ENCODE data around the gene PRG3. TPM values are rescaled to one million over a fixed set of nuclear protein-coding genes. Genes with fewer than 3 reads are reported as not detected.

PRG3 gene
- total RNA-seq, 1 donor from 2014 or later = not detected

GRCh38 chr11:57395905-57396623, 15.1 kb upstream of the PRG3 start:
- no peak for TF ChIP-seq CTCF (IDR thresholded peaks at IDR 0.05; ENCODE audit: insufficient read depth, low read length, poor library complexity, severe bottlenecking)
- peaks cover 4% of the 10 kb centered on the region for H3K27me3 ChIP-seq (ENCODE audit: control insufficient read depth, insufficient read depth, low read length)
- DNase-seq (ENCODE audit: low read depth) = no peak
- H3K36me3 ChIP-seq (ENCODE audit: control insufficient read depth, insufficient read depth, low read length) = no peaks in the 10 kb centered on the region
- H3K4me3 ChIP-seq (ENCODE audit: low read depth, low read length) = no peak overlapping the region

- H3K4me3 ChIP-seq (ENCODE audit: low read depth, low read length) = no peak overlapping the region
- no peaks in the 10 kb centered on the region for H3K36me3 ChIP-seq (ENCODE audit: control insufficient read depth, insufficient read depth, low read length)
- no peak for TF ChIP-seq CTCF (IDR thresholded peaks at IDR 0.05; ENCODE audit: insufficient read depth, low read length, poor library complexity, severe bottlenecking)
- DNase-seq (ENCODE audit: low read depth) = no peak
- H3K27me3 ChIP-seq (ENCODE audit: control insufficient read depth, insufficient read depth, low read length) = peaks cover 6% of the 10 kb centered on the region
Measured at GRCh38 chr11:57394203-57394965, 13.4 kb upstream of the PRG3 start.

- no peak for DNase-seq (ENCODE audit: low read depth)
- TF ChIP-seq CTCF (IDR thresholded peaks at IDR 0.05; ENCODE audit: insufficient read depth, low read length, poor library complexity, severe bottlenecking) = no peak
- peaks cover 12% of the 10 kb centered on the region for H3K27me3 ChIP-seq (ENCODE audit: control insufficient read depth, insufficient read depth, low read length)
- H3K36me3 ChIP-seq (ENCODE audit: control insufficient read depth, insufficient read depth, low read length) = no peaks in the 10 kb centered on the region
- H3K4me3 ChIP-seq (ENCODE audit: low read depth, low read length) = no peak overlapping the region
Measured at GRCh38 chr11:57392763-57393105, 11.8 kb upstream of the PRG3 start.

DNA sequence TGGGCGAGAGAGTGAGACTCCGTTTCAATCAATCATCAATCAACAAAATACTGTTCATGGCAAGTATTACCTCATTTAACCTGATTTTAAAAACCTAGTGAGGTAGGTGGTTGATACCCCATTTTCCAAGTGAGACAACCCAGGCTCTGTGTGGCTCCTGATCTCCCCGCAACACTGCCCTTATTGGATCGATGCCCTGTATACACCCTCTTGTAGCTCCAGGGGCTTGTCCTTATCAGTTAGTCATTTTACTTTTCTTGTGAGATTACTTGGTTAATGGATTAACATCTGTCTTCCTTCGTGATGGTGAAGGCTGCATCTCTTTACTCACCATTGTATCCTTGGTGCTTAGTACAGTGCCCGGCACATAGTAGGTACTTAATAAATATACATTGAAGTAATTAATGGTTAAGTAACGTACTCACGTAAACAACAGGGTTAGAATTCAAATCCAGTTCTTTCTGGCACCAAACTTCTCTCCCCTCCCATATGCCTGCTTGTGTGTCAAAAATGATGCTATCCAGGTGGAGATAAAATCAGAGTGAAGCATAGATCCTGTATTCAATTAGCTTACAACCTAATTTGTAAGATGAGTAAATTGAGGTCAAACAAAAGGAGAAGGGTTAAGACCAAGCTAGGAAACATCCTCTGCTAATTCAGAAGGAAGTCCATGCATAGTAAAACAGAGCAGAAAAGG, 11.3 kb upstream of the PRG3 start:
- Histone ChIP-seq H3K4me3 (ENCODE audit: low read depth, low read length) (no peak overlapping the region), H3K36me3 (ENCODE audit: control insufficient read depth, insufficient read depth, low read length) (no peaks in the 10 kb centered on the region), H3K27me3 (ENCODE audit: control insufficient read depth, insufficient read depth, low read length) (peaks cover 14% of the 10 kb centered on the region)
- no peak for TF ChIP-seq CTCF (IDR thresholded peaks at IDR 0.05; ENCODE audit: insufficient read depth, low read length, poor library complexity, severe bottlenecking)
- DNase-seq (ENCODE audit: low read depth) = no peak

DNA sequence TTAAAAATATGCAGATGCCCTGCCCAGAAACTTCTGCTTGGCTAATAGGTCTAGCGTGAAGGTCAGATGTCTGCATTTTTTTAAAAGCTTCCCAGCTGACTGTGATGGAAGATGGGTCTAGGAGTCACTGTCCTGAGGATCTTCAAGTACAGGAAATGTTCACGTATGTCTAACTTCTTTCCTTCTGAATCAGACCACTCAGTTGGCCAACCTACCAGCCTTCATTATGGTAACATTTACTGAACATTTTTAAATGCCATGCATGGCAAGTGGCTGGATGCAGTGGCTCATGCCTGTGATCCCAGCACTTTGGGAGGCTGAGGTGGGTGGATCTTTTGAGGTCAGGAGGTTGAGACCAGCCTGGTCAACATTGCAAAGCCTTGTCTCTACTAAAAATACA, 10.6 kb upstream of the PRG3 start:
- no peak overlapping the region for H3K4me3 ChIP-seq (ENCODE audit: low read depth, low read length)
- no peaks in the 10 kb centered on the region for H3K36me3 ChIP-seq (ENCODE audit: control insufficient read depth, insufficient read depth, low read length)
- peaks cover 15% of the 10 kb centered on the region for H3K27me3 ChIP-seq (ENCODE audit: control insufficient read depth, insufficient read depth, low read length)
- no peak for DNase-seq (ENCODE audit: low read depth)
- no peak for TF ChIP-seq CTCF (IDR thresholded peaks at IDR 0.05; ENCODE audit: insufficient read depth, low read length, poor library complexity, severe bottlenecking)

Data from kidney epithelial cell (primary cell).